ENCODE data around the gene ECSIT. TPM values are rescaled to one million over a fixed set of nuclear protein-coding genes. Genes with fewer than 3 reads are reported as not detected.
A peak's percentile ranks its signal among the peaks of the same experiment; 100 is the strongest.

The ECSIT gene
- total RNA-seq, 1 experiment from 2014 or later = 56.4 TPM

DNA sequence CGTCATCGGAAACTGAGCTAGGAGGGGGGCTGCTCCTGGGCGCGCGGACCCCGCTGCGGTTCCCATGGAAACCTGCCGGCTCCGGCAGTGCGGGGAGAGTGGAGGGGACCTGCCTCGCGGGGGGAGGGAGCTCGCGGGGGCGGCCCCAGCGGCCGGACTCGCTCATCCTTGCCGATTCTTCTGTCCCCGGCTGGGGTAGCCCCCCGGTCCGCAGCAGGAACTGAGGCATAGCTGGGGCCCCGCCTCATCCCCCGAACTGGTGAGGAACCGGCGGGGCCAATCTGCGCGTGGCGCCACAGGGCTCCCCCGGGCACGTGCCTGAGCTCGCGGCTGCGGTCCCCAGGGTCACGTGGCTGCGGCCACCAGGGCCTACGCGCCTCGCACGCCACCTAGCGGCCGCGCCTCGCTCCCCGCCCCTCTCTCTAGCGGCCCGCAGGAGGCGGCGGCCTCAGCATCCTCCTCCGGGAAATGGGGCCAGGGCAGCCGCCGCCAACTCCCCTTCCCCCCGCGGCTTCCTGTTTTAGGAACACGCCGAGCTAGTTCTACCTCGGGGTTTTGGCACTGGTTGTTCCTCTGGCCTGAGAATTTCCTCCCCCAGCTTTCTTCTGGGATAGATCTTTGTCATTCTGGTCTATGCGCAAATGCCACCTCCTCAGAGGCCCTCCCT, 46.4 kb downstream of the ECSIT start (continued):
- TF ChIP-seq, protein P1, sequence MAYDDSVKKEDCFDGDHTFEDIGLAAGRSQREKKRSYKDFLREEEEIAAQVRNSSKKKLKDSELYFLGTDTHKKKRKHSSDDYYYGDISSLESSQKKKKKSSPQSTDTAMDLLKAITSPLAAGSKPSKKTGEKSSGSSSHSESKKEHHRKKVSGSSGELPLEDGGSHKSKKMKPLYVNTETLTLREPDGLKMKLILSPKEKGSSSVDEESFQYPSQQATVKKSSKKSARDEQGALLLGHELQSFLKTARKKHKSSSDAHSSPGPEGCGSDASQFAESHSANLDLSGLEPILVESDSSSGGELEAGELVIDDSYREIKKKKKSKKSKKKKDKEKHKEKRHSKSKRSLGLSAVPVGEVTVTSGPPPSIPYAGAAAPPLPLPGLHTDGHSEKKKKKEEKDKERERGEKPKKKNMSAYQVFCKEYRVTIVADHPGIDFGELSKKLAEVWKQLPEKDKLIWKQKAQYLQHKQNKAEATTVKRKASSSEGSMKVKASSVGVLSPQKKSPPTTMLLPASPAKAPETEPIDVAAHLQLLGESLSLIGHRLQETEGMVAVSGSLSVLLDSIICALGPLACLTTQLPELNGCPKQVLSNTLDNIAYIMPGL (CRISPR knock-in tag; IDR thresholded peaks at IDR 0.05) = peak; percentile 63
- TF ChIP-seq, protein P2, sequence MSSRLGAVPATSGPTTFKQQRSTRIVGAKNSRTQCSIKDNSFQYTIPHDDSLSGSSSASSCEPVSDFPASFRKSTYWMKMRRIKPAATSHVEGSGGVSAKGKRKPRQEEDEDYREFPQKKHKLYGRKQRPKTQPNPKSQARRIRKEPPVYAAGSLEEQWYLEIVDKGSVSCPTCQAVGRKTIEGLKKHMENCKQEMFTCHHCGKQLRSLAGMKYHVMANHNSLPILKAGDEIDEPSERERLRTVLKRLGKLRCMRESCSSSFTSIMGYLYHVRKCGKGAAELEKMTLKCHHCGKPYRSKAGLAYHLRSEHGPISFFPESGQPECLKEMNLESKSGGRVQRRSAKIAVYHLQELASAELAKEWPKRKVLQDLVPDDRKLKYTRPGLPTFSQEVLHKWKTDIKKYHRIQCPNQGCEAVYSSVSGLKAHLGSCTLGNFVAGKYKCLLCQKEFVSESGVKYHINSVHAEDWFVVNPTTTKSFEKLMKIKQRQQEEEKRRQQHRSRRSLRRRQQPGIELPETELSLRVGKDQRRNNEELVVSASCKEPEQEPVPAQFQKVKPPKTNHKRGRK (CRISPR knock-in tag; IDR thresholded peaks at IDR 0.05; ENCODE audit: borderline replicate concordance) = peak; percentile 72; the same call in 1 of the 2 replicates
- TF ChIP-seq HMGA2 (CRISPR knock-in tag; IDR thresholded peaks at IDR 0.05) (no peak), CREM (CRISPR knock-in tag; IDR thresholded peaks at IDR 0.05) (peak; percentile 60; the same call in 1 of the 2 replicates), ZNF416 (CRISPR knock-in tag; IDR thresholded peaks at IDR 0.05) (peak; percentile 97), CREB1 (CRISPR knock-in tag; IDR thresholded peaks at IDR 0.05) (peak; percentile 87), ZNF317 (CRISPR knock-in tag; IDR thresholded peaks at IDR 0.05; ENCODE audit: borderline replicate concordance, low read depth) (peak; percentile 55; the same call in 1 of the 2 replicates), TCF7 (CRISPR knock-in tag; IDR thresholded peaks at IDR 0.05; ENCODE audit: low read depth) (peak; percentile 68; the same call in 1 of the 2 replicates), KAT7 (CRISPR knock-in tag; IDR thresholded peaks at IDR 0.05; ENCODE audit: borderline replicate concordance) (peak; percentile 61; the same call in 1 of the 2 replicates), NFATC4 (CRISPR knock-in tag; IDR thresholded peaks at IDR 0.05) (peak; percentile 10; the same call in 1 of the 2 replicates), SOX15 (CRISPR knock-in tag; IDR thresholded peaks at IDR 0.05) (no peak), NR3C1 (CRISPR knock-in tag; conservative IDR thresholded peaks at IDR 0.05; ENCODE audit: low read depth) (no peak), NR2C2 (CRISPR knock-in tag; IDR thresholded peaks at IDR 0.05) (0 out of 2 replicates have a peak, but pooled peaks have one; percentile 50), SMAD4 (CRISPR knock-in tag; IDR thresholded peaks at IDR 0.05) (no peak; the same call in 1 of the 2 replicates), EMX1 (CRISPR knock-in tag; IDR thresholded peaks at IDR 0.05) (peak; percentile 76; the same call in 1 of the 2 replicates), GABPB1 (CRISPR knock-in tag; IDR thresholded peaks at IDR 0.05) (peak; percentile 46), ELF4 (CRISPR knock-in tag; IDR thresholded peaks at IDR 0.05; ENCODE audit: low read depth) (peak; percentile 90; the same call in 1 of the 2 replicates), MYBL2 (CRISPR knock-in tag; IDR thresholded peaks at IDR 0.05) (peak; percentile 92), ZNF671 (CRISPR knock-in tag; IDR thresholded peaks at IDR 0.05) (peak; percentile 56; the same call in 1 of the 2 replicates), SP1 (CRISPR knock-in tag; conservative IDR thresholded peaks at IDR 0.05) (peak; percentile 83)
- TF ChIP-seq, protein P3, sequence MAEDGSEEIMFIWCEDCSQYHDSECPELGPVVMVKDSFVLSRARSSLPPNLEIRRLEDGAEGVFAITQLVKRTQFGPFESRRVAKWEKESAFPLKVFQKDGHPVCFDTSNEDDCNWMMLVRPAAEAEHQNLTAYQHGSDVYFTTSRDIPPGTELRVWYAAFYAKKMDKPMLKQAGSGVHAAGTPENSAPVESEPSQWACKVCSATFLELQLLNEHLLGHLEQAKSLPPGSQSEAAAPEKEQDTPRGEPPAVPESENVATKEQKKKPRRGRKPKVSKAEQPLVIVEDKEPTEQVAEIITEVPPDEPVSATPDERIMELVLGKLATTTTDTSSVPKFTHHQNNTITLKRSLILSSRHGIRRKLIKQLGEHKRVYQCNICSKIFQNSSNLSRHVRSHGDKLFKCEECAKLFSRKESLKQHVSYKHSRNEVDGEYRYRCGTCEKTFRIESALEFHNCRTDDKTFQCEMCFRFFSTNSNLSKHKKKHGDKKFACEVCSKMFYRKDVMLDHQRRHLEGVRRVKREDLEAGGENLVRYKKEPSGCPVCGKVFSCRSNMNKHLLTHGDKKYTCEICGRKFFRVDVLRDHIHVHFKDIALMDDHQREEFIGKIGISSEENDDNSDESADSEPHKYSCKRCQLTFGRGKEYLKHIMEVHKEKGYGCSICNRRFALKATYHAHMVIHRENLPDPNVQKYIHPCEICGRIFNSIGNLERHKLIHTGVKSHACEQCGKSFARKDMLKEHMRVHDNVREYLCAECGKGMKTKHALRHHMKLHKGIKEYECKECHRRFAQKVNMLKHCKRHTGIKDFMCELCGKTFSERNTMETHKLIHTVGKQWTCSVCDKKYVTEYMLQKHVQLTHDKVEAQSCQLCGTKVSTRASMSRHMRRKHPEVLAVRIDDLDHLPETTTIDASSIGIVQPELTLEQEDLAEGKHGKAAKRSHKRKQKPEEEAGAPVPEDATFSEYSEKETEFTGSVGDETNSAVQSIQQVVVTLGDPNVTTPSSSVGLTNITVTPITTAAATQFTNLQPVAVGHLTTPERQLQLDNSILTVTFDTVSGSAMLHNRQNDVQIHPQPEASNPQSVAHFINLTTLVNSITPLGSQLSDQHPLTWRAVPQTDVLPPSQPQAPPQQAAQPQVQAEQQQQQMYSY (CRISPR knock-in tag; IDR thresholded peaks at IDR 0.05) = peak; percentile 59
- TF ChIP-seq, protein P4, sequence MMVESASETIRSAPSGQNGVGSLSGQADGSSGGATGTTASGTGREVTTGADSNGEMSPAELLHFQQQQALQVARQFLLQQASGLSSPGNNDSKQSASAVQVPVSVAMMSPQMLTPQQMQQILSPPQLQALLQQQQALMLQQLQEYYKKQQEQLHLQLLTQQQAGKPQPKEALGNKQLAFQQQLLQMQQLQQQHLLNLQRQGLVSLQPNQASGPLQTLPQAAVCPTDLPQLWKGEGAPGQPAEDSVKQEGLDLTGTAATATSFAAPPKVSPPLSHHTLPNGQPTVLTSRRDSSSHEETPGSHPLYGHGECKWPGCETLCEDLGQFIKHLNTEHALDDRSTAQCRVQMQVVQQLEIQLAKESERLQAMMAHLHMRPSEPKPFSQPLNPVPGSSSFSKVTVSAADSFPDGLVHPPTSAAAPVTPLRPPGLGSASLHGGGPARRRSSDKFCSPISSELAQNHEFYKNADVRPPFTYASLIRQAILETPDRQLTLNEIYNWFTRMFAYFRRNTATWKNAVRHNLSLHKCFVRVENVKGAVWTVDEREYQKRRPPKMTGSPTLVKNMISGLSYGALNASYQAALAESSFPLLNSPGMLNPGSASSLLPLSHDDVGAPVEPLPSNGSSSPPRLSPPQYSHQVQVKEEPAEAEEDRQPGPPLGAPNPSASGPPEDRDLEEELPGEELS (CRISPR knock-in tag; IDR thresholded peaks at IDR 0.05) = peak; percentile 98
- TF ChIP-seq, protein P5, sequence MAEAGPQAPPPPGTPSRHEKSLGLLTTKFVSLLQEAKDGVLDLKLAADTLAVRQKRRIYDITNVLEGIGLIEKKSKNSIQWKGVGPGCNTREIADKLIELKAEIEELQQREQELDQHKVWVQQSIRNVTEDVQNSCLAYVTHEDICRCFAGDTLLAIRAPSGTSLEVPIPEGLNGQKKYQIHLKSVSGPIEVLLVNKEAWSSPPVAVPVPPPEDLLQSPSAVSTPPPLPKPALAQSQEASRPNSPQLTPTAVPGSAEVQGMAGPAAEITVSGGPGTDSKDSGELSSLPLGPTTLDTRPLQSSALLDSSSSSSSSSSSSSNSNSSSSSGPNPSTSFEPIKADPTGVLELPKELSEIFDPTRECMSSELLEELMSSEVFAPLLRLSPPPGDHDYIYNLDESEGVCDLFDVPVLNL (CRISPR knock-in tag; IDR thresholded peaks at IDR 0.05; ENCODE audit: borderline replicate concordance, low read depth) = peak; percentile 56; the same call in 1 of the 2 replicates
- TF ChIP-seq, protein P6, sequence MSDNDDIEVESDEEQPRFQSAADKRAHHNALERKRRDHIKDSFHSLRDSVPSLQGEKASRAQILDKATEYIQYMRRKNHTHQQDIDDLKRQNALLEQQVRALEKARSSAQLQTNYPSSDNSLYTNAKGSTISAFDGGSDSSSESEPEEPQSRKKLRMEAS (CRISPR knock-in tag; IDR thresholded peaks at IDR 0.05) = peak; percentile 99
- TF ChIP-seq, protein P7, sequence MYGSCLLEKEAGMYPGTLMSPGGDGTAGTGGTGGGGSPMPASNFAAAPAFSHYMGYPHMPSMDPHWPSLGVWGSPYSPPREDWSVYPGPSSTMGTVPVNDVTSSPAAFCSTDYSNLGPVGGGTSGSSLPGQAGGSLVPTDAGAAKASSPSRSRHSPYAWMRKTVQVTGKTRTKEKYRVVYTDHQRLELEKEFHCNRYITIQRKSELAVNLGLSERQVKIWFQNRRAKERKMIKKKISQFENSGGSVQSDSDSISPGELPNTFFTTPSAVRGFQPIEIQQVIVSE (CRISPR knock-in tag; IDR thresholded peaks at IDR 0.05; ENCODE audit: borderline replicate concordance) = no peak
- TF ChIP-seq, protein P8, sequence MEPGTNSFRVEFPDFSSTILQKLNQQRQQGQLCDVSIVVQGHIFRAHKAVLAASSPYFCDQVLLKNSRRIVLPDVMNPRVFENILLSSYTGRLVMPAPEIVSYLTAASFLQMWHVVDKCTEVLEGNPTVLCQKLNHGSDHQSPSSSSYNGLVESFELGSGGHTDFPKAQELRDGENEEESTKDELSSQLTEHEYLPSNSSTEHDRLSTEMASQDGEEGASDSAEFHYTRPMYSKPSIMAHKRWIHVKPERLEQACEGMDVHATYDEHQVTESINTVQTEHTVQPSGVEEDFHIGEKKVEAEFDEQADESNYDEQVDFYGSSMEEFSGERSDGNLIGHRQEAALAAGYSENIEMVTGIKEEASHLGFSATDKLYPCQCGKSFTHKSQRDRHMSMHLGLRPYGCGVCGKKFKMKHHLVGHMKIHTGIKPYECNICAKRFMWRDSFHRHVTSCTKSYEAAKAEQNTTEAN (CRISPR knock-in tag; IDR thresholded peaks at IDR 0.05) = peak; percentile 93
